ENCODE data around the gene CDYL2.

Gene CDYL2

DNA sequence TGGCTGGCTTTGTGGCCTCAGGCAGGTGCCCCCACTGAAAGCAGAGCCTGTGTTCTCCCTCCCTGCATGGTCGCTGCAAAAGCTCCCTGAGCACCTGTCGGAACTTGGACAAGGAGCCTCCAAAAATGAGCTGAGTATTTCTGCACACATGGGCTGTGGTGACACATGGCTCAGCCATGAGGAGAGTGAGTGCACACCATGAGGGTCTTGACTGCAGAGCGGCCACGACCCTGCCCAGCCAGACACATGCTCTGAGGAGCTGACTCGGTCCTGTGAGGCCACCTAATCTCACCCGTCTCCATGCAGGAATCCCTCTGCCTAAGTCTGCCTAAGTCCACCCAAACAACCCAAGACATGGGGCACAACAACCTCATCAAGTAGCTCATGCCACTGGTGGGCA is 134.7 kb downstream of the CDYL2 start:
- H3K4me1 ChIP-seq (ENCODE audit: control insufficient read depth, insufficient read depth, low read length) = peaks cover 19% of the 10 kb centered on the region
- no peak overlapping the region for H3K4me3 ChIP-seq (ENCODE audit: insufficient read depth, low read depth, low read length)
- H3K27ac ChIP-seq (ENCODE audit: insufficient read depth, low read depth, low read length, poor library complexity, severe bottlenecking) = no peak overlapping the region
- 93 to 95% methylated on average over 6 of the region's 6 CpGs for whole genome bisulfite sequencing, 2 experiments
- H3K27me3 ChIP-seq (ENCODE audit: control insufficient read depth, insufficient read depth, low read length, poor library complexity, severe bottlenecking) = peaks cover 17% of the 10 kb centered on the region
- no peaks in the 10 kb centered on the region for H3K9me3 ChIP-seq (ENCODE audit: control insufficient read depth, low read length)
- no peaks in the 10 kb centered on the region for H3K36me3 ChIP-seq (ENCODE audit: control insufficient read depth, insufficient read depth, low read length)

DNA sequence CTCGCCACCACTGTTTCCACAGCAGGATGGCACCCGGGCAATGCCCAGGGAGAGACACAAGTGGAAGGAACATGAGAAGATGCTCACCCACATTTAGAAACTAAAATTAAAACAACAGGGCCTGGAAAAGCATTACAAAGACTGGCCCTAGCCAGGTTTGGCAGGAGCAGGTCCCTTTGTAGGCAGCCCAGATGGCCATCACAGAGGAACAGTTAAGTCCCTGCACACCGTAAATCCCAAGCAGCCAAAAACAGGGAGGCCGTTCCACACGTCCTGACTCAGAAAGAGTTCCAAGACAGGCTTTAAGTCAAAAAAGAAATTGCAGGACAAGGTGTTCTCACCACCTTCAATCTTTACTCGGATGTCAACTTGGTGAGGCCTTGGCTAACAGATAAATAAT is 136.5 kb downstream of the CDYL2 start:
- Histone ChIP-seq H3K4me1 (ENCODE audit: control insufficient read depth, insufficient read depth, low read length) (peaks cover 28% of the 10 kb centered on the region), H3K36me3 (ENCODE audit: control insufficient read depth, insufficient read depth, low read length) (no peaks in the 10 kb centered on the region), H3K4me3 (ENCODE audit: insufficient read depth, low read depth, low read length) (no peak overlapping the region), H3K9me3 (ENCODE audit: control insufficient read depth, low read length) (no peaks in the 10 kb centered on the region), H3K27ac (ENCODE audit: insufficient read depth, low read depth, low read length, poor library complexity, severe bottlenecking) (no peak overlapping the region), H3K27me3 (ENCODE audit: control insufficient read depth, insufficient read depth, low read length, poor library complexity, severe bottlenecking) (peaks cover 17% of the 10 kb centered on the region)
- 93 to 94% methylated on average over 5 to 6 of the region's 6 CpGs for WGBS, 2 experiments

DNA sequence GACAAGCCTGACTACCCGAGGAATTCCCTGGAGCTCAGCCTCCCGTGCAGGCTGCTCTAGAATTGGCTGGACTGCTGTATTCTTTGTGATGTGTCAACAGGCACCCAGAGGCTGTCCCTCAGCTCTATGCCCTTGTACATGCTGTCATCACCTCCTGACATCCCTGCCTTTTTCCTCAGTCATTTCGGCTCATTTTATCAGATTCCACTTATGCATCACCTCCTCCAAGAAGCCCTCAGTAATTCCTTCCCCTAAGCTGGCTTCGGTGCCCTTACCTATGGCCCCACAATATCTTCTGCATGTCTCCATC is 137.2 kb downstream of the CDYL2 start:
- 56 to 66% methylated on average over 4 of the region's 4 CpGs for WGBS, 2 experiments
- H3K4me1 ChIP-seq (ENCODE audit: control insufficient read depth, insufficient read depth, low read length) = peaks cover 28% of the 10 kb centered on the region
- H3K36me3 ChIP-seq (ENCODE audit: control insufficient read depth, insufficient read depth, low read length) = no peaks in the 10 kb centered on the region
- no peak overlapping the region for H3K27ac ChIP-seq (ENCODE audit: insufficient read depth, low read depth, low read length, poor library complexity, severe bottlenecking)
- peaks cover 13% of the 10 kb centered on the region for H3K27me3 ChIP-seq (ENCODE audit: control insufficient read depth, insufficient read depth, low read length, poor library complexity, severe bottlenecking)
- H3K4me3 ChIP-seq (ENCODE audit: insufficient read depth, low read depth, low read length) = no peak overlapping the region
- no peaks in the 10 kb centered on the region for H3K9me3 ChIP-seq (ENCODE audit: control insufficient read depth, low read length)

- no peak overlapping the region for H3K27ac ChIP-seq (ENCODE audit: insufficient read depth, low read depth, low read length, poor library complexity, severe bottlenecking)
- H3K36me3 ChIP-seq (ENCODE audit: control insufficient read depth, insufficient read depth, low read length) = no peaks in the 10 kb centered on the region
- no peak overlapping the region for H3K4me3 ChIP-seq (ENCODE audit: insufficient read depth, low read depth, low read length)
- H3K27me3 ChIP-seq (ENCODE audit: control insufficient read depth, insufficient read depth, low read length, poor library complexity, severe bottlenecking) = peaks cover 9% of the 10 kb centered on the region
- H3K9me3 ChIP-seq (ENCODE audit: control insufficient read depth, low read length) = no peaks in the 10 kb centered on the region
- peaks cover 28% of the 10 kb centered on the region for H3K4me1 ChIP-seq (ENCODE audit: control insufficient read depth, insufficient read depth, low read length)
- 49 to 52% methylated on average over 15 of the region's 15 CpGs for WGBS, 2 experiments
Measured at GRCh38 chr16:80666378-80667250, 137.8 kb downstream of the CDYL2 start.

DNA sequence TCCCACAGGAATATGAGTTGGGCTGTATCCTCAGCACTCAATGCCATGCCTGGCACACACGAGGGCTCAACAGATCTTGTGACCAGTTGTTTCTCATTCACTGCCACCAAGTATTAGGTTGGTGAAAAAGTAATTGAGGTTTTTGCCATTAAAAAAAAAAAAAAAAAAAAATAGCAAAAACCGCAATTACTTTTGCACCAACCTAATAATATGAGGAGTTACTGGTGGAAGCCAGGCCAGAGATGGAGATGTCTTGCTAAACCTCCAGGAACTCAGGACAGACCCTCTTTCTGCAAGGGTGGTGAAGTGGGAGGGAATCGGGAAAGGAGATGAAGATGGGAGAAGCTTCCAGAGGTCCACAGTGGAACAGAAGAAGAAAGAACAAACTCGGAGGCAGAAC is 139.0 kb downstream of the CDYL2 start:
- Histone ChIP-seq H3K4me3 (ENCODE audit: insufficient read depth, low read depth, low read length) (no peak overlapping the region), H3K27ac (ENCODE audit: insufficient read depth, low read depth, low read length, poor library complexity, severe bottlenecking) (no peak overlapping the region), H3K9me3 (ENCODE audit: control insufficient read depth, low read length) (no peaks in the 10 kb centered on the region), H3K27me3 (ENCODE audit: control insufficient read depth, insufficient read depth, low read length, poor library complexity, severe bottlenecking) (peaks cover 6% of the 10 kb centered on the region), H3K36me3 (ENCODE audit: control insufficient read depth, insufficient read depth, low read length) (no peaks in the 10 kb centered on the region), H3K4me1 (ENCODE audit: control insufficient read depth, insufficient read depth, low read length) (peaks cover 28% of the 10 kb centered on the region)
- 85 to 93% methylated on average over 3 to 4 of the region's 4 CpGs for WGBS, 2 experiments

DNA sequence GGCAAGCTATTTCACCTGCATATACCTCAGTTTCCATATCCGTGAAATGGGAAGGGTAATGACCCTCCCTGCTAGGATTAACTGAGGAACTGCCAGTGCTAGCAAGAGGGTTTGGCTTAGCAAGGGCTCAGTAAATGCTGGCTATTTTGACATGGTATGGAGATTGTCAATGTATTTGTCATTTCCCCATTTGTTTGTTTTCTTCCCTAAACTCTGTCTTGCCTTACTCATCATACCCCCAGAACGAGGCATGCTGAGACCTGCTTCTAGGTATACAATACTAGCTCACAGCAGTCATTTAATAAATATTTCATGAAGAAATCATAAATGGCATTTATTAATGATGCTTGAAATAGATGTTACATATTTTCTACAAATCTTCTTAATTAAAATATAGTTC is 139.6 kb downstream of the CDYL2 start:
- Histone ChIP-seq H3K4me1 (ENCODE audit: control insufficient read depth, insufficient read depth, low read length) (peaks cover 28% of the 10 kb centered on the region), H3K4me3 (ENCODE audit: insufficient read depth, low read depth, low read length) (no peak overlapping the region), H3K27me3 (ENCODE audit: control insufficient read depth, insufficient read depth, low read length, poor library complexity, severe bottlenecking) (peaks cover 6% of the 10 kb centered on the region), H3K36me3 (ENCODE audit: control insufficient read depth, insufficient read depth, low read length) (no peaks in the 10 kb centered on the region), H3K27ac (ENCODE audit: insufficient read depth, low read depth, low read length, poor library complexity, severe bottlenecking) (no peak overlapping the region), H3K9me3 (ENCODE audit: control insufficient read depth, low read length) (peaks cover 2% of the 10 kb centered on the region)
- 82 to 100% methylated on average over 2 of the region's 2 CpGs for WGBS, 2 experiments

DNA sequence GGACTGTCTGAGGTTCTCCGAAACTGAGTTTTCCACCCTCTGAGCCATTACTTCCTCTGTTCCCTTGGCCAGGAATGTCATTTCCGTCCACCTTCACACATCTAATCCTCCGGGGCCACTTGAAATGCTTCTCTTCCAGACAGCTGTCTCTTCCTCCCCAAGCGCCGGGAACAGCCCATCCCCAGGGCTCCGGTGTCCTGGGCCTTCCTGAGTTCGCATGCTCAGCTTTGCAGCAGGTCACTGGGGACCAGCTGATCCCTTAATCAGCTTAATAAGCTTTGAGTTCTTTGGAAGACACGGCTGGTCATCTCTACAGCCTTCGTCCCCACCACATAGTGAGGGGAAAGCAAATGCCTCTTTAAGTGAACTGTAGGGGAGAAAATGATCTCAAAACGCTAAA is 140.2 kb downstream of the CDYL2 start:
- Histone ChIP-seq H3K27ac (ENCODE audit: insufficient read depth, low read depth, low read length, poor library complexity, severe bottlenecking) (no peak overlapping the region), H3K4me3 (ENCODE audit: insufficient read depth, low read depth, low read length) (no peak overlapping the region), H3K4me1 (ENCODE audit: control insufficient read depth, insufficient read depth, low read length) (peaks cover 28% of the 10 kb centered on the region), H3K9me3 (ENCODE audit: control insufficient read depth, low read length) (peaks cover 3% of the 10 kb centered on the region), H3K27me3 (ENCODE audit: control insufficient read depth, insufficient read depth, low read length, poor library complexity, severe bottlenecking) (peaks cover 6% of the 10 kb centered on the region), H3K36me3 (ENCODE audit: control insufficient read depth, insufficient read depth, low read length) (no peaks in the 10 kb centered on the region)
- 58 to 71% methylated on average over 8 to 10 of the region's 10 CpGs for WGBS, 2 experiments

DNA sequence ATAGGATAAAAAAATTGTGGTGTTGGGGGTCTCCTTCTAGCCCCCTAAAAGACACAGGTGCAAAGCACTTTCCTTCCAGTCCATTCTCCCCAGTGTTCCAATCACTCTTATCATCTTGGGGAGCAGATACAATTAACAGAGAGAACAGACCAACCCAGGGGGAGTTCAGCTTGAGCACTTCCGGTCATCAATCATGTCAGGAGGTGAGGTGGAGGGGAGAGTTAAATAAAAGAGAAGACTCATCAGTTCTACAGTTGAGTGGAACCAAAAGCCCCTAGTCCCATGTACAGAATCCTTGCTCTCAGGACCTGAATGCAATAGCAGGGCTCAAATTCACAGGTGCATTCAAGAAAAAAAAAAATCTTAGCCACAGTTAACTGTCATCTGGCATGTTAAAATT is 141.3 kb downstream of the CDYL2 start:
- H3K4me3 ChIP-seq (ENCODE audit: insufficient read depth, low read depth, low read length) = no peak overlapping the region
- H3K4me1 ChIP-seq (ENCODE audit: control insufficient read depth, insufficient read depth, low read length) = peaks cover 28% of the 10 kb centered on the region
- peaks cover 6% of the 10 kb centered on the region for H3K27me3 ChIP-seq (ENCODE audit: control insufficient read depth, insufficient read depth, low read length, poor library complexity, severe bottlenecking)
- H3K27ac ChIP-seq (ENCODE audit: insufficient read depth, low read depth, low read length, poor library complexity, severe bottlenecking) = no peak overlapping the region
- 90 to 97% methylated on average over 1 of the region's 1 CpG for WGBS, 2 experiments
- H3K9me3 ChIP-seq (ENCODE audit: control insufficient read depth, low read length) = peaks cover 3% of the 10 kb centered on the region
- no peaks in the 10 kb centered on the region for H3K36me3 ChIP-seq (ENCODE audit: control insufficient read depth, insufficient read depth, low read length)

DNA sequence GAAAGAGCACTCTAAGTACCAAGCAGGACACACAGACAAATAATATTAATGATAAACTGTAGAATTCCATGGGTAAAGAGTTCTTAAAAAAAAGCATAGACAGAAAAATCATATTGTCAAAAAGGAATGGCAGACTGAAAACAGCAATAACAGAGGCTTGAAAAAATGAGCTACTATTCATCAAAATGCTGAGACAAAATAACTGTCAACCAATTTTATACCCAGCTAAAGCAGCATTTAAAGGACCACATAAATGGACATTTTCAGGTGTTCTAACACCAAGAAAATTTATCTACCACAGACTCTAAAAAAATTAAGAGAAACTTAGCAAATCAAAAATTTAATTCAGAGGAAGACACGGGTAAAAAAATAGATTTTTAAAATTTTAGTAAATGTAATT is 144.5 kb downstream of the CDYL2 start:
- H3K4me3 ChIP-seq (ENCODE audit: insufficient read depth, low read depth, low read length) = no peak overlapping the region
- H3K27ac ChIP-seq (ENCODE audit: insufficient read depth, low read depth, low read length, poor library complexity, severe bottlenecking) = no peak overlapping the region
- H3K9me3 ChIP-seq (ENCODE audit: control insufficient read depth, low read length) = peaks cover 3% of the 10 kb centered on the region
- H3K36me3 ChIP-seq (ENCODE audit: control insufficient read depth, insufficient read depth, low read length) = no peaks in the 10 kb centered on the region
- H3K27me3 ChIP-seq (ENCODE audit: control insufficient read depth, insufficient read depth, low read length, poor library complexity, severe bottlenecking) = no peaks in the 10 kb centered on the region
- 92% methylated on average over 1 of the region's 1 CpG for WGBS, 2 experiments
- peaks cover 13% of the 10 kb centered on the region for H3K4me1 ChIP-seq (ENCODE audit: control insufficient read depth, insufficient read depth, low read length)

- Histone ChIP-seq H3K4me3 (ENCODE audit: insufficient read depth, low read depth, low read length) (no peak overlapping the region), H3K36me3 (ENCODE audit: control insufficient read depth, insufficient read depth, low read length) (no peaks in the 10 kb centered on the region), H3K27me3 (ENCODE audit: control insufficient read depth, insufficient read depth, low read length, poor library complexity, severe bottlenecking) (no peaks in the 10 kb centered on the region), H3K4me1 (ENCODE audit: control insufficient read depth, insufficient read depth, low read length) (peaks cover 3% of the 10 kb centered on the region), H3K27ac (ENCODE audit: insufficient read depth, low read depth, low read length, poor library complexity, severe bottlenecking) (no peak overlapping the region), H3K9me3 (ENCODE audit: control insufficient read depth, low read length) (peaks cover 3% of the 10 kb centered on the region)
- WGBS, 2 experiments = 84 to 85% methylated on average over 7 to 8 of the region's 8 CpGs
Measured at GRCh38 chr16:80656711-80657150, 147.7 kb downstream of the CDYL2 start.

All from ectodermal cell (in vitro differentiated cells).